Measurements from ENCODE around the gene WNK3. TPM values are rescaled to one million over a fixed set of nuclear protein-coding genes. Genes with fewer than 3 reads are reported as not detected.

WNK3 gene
- polyA plus RNA-seq, 3 donors: not detected

DNA sequence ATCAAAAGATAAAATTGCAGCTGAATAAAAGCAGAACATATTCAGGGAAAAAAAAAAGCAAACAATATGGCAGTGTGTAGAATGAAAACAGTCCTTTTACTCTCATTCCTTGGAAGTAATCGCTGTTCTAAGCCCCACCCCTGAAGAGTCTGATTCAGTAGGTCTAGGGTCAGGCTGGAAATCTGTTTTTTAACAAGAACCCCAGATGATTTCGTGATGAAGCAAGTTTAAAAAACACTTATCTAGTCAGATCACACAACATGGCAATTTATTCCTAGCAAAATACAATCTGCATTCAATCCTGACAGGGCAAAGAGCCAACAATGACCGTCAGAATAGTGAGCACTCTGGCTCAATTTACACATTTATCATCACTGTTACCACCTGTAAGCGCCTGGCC, 190.9 kb downstream of the WNK3 start:
- H3K27ac Mint-ChIP-seq: no peak overlapping the region
- Histone ChIP-seq H3K9me3 (replicated peaks in 1 of 2; ENCODE audit: control insufficient read depth in 1 of 2, insufficient read depth in 1 of 2, low read length in 2 of 2) (no peaks in the 10 kb centered on the region), H4K20me1 (ENCODE audit: insufficient read depth, low read length) (no peaks in the 10 kb centered on the region), H3K27me3 (ENCODE audit: control insufficient read depth in 2 of 2, insufficient read depth in 2 of 2, low read length in 2 of 2) (no peaks in the 10 kb centered on the region), H2AFZ (ENCODE audit: insufficient read depth, low read depth, low read length, poor library complexity, severe bottlenecking) (no peak overlapping the region), H3K9ac (ENCODE audit: insufficient read depth, low read length, poor library complexity, severe bottlenecking) (no peak overlapping the region), H3K4me3 (replicated peaks in 1 of 3; ENCODE audit: low read depth in 2 of 3, low read length in 3 of 3) (no peak overlapping the region), H3K27ac (ENCODE audit: low read depth in 1 of 2, low read length in 2 of 2) (no peak overlapping the region), H3K79me2 (ENCODE audit: insufficient read depth, low read length) (no peaks in the 10 kb centered on the region), H3K4me1 (ENCODE audit: control insufficient read depth in 1 of 2, insufficient read depth in 2 of 2, low read length in 2 of 2) (no peaks in the 10 kb centered on the region), H3K4me2 (replicated peaks; ENCODE audit: extremely low read depth, low read length, poor library complexity, severe bottlenecking) (no peak overlapping the region), H3K36me3 (replicated peaks in 1 of 2; ENCODE audit: control insufficient read depth in 1 of 2, insufficient read depth in 2 of 2, low read length in 2 of 2) (no peaks in the 10 kb centered on the region)
- H3K27me3 Mint-ChIP-seq (ENCODE audit: low read depth in 3 of 3): peaks cover 0 to 6% (median 0%) of the 10 kb centered on the region in 3 donors
- no peak for DNase-seq
- H3K4me3 Mint-ChIP-seq: no peak overlapping the region
- TF ChIP-seq, protein P1, sequence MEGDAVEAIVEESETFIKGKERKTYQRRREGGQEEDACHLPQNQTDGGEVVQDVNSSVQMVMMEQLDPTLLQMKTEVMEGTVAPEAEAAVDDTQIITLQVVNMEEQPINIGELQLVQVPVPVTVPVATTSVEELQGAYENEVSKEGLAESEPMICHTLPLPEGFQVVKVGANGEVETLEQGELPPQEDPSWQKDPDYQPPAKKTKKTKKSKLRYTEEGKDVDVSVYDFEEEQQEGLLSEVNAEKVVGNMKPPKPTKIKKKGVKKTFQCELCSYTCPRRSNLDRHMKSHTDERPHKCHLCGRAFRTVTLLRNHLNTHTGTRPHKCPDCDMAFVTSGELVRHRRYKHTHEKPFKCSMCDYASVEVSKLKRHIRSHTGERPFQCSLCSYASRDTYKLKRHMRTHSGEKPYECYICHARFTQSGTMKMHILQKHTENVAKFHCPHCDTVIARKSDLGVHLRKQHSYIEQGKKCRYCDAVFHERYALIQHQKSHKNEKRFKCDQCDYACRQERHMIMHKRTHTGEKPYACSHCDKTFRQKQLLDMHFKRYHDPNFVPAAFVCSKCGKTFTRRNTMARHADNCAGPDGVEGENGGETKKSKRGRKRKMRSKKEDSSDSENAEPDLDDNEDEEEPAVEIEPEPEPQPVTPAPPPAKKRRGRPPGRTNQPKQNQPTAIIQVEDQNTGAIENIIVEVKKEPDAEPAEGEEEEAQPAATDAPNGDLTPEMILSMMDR (IDR thresholded peaks at IDR 0.05): no peak
- H3K4me1 Mint-ChIP-seq: no peaks in the 10 kb centered on the region
- intact Hi-C loops (cut with micrococcal nuclease): no loop called here
- no peaks in the 10 kb centered on the region for H3K36me3 Mint-ChIP-seq
- H3K9me3 Mint-ChIP-seq: peaks cover 0 to 4% (median 0%) of the 10 kb centered on the region in 7 donors
- no CpG with 5 or more reads among the region's 4 CpGs for WGBS (ENCODE audit: insufficient coverage)

DNA sequence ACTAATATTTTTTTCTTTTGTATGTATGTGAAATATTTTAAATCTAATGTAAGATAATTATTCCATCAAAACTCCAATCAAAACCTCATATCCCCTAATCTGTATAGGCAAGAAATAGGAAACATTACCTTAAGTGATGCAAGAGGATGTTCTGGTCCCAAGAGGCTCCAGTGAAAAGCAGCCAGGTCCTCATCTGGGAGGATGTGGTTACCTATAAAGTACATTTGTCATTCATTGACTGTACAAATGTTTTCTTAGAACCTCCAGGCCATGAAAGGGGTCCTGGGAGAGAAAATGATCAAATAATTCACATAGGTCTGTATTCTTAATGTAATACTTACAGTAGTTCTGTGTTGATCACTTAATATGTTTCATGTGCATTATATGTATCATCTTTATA, 200.3 kb downstream of the WNK3 start:
- H4K20me1 ChIP-seq (ENCODE audit: insufficient read depth, low read length): no peaks in the 10 kb centered on the region
- no peak overlapping the region for H3K4me3 Mint-ChIP-seq
- no peak overlapping the region for H3K9ac ChIP-seq (ENCODE audit: insufficient read depth, low read length, poor library complexity, severe bottlenecking)
- H3K9me3 ChIP-seq (replicated peaks in 1 of 2; ENCODE audit: control insufficient read depth in 1 of 2, insufficient read depth in 1 of 2, low read length in 2 of 2): no peaks in the 10 kb centered on the region
- H3K36me3 ChIP-seq (replicated peaks in 1 of 2; ENCODE audit: control insufficient read depth in 1 of 2, insufficient read depth in 2 of 2, low read length in 2 of 2): no peaks in the 10 kb centered on the region
- no peak overlapping the region for H3K27ac ChIP-seq (ENCODE audit: low read depth in 1 of 2, low read length in 2 of 2)
- no peaks in the 10 kb centered on the region for H3K4me1 ChIP-seq (ENCODE audit: control insufficient read depth in 1 of 2, insufficient read depth in 2 of 2, low read length in 2 of 2)
- H3K36me3 Mint-ChIP-seq: peaks cover 0 to 16% of the 10 kb centered on the region in 2 donors
- peaks cover 0 to 6% (median 0%) of the 10 kb centered on the region in 3 donors for H3K27me3 Mint-ChIP-seq (ENCODE audit: low read depth in 3 of 3)
- H3K4me1 Mint-ChIP-seq: no peaks in the 10 kb centered on the region
- intact Hi-C loops (cut with micrococcal nuclease): no loop called here
- no peak overlapping the region for H3K4me3 ChIP-seq (replicated peaks in 1 of 3; ENCODE audit: low read depth in 2 of 3, low read length in 3 of 3)
- no peak overlapping the region for H3K4me2 ChIP-seq (replicated peaks; ENCODE audit: extremely low read depth, low read length, poor library complexity, severe bottlenecking)
- DNase-seq: no peak
- H3K79me2 ChIP-seq (ENCODE audit: insufficient read depth, low read length): no peaks in the 10 kb centered on the region
- no peaks in the 10 kb centered on the region for H3K9me3 Mint-ChIP-seq
- TF ChIP-seq, protein P1 (IDR thresholded peaks at IDR 0.05): no peak
- no peaks in the 10 kb centered on the region for H3K27me3 ChIP-seq (ENCODE audit: control insufficient read depth in 2 of 2, insufficient read depth in 2 of 2, low read length in 2 of 2)
- no peak overlapping the region for H2AFZ ChIP-seq (ENCODE audit: insufficient read depth, low read depth, low read length, poor library complexity, severe bottlenecking)
- no peak overlapping the region for H3K27ac Mint-ChIP-seq

Small RNA genes lying within 50 kb of the gene (small RNA-seq; reads per million reads assigned to genes)
- gene AL589872.1 (ENCODE audit: insufficient read length, low read depth) (not detected), gene RNU6-434P (ENCODE audit: insufficient read length, low read depth) (not detected)

Other genes starting within 250 kb of the WNK3 start
- gene FAM120C, start 174.8 kb downstream of the WNK3 start, polyA plus RNA-seq: 1 to 10 TPM; 1.7 to 2.6 (median 1.8) TPM
- gene TSR2, start 82.4 kb upstream of the WNK3 start, polyA plus RNA-seq: 10 to 100 TPM; 11.8 to 18.0 (median 13.0) TPM
- gene FGD1, start 138.2 kb upstream of the WNK3 start, polyA plus RNA-seq: under 1 TPM in 2 of 3 donors, not detected in 1; 0.05 to 0.18 TPM
- 10 to 100 TPM; 11.8 to 20.7 (median 18.1) TPM for gene GNL3L, start 172.2 kb upstream of the WNK3 start, polyA plus RNA-seq

All from CD14-positive monocyte (primary cell).